HG03378 (cell line): ENCODE results near the gene SLC39A13.
A peak's percentile ranks its signal among the peaks of the same experiment; 100 is the strongest.

ENCODE experiments used
- ATAC-seq: cut with Tn5 transposase; IDR thresholded peaks from one replicate; pipeline ENCODE4 v1.9.1; 2021; ENCODE audit warnings: mild to moderate bottlenecking, moderate library complexity; ENCODE audit not compliant: unreplicated experiment

Gene SLC39A13

GRCh38 chr11:47399860-47400767 is 8.3 kb upstream of the SLC39A13 start:
- peak; percentile 29 for ATAC-seq

GRCh38 chr11:47400768-47401279 is 7.6 kb upstream of the SLC39A13 start:
- peak; percentile 69 for ATAC-seq

GRCh38 chr11:47403135-47403534 is 5.3 kb upstream of the SLC39A13 start:
- no peak for ATAC-seq

- no peak for ATAC-seq
Observed at GRCh38 chr11:47403571-47403970, 4.8 kb upstream of the SLC39A13 start.

- no peak for ATAC-seq
Observed at GRCh38 chr11:47406896-47407745, 1.3 kb upstream of the SLC39A13 start.

GRCh38 chr11:47408598-47409439 is 429 bp downstream of the SLC39A13 start:
- ATAC-seq = no peak

GRCh38 chr11:47409440-47410369 is 1.3 kb downstream of the SLC39A13 start:
- ATAC-seq = no peak

- ATAC-seq = no peak
Observed at GRCh38 chr11:47410370-47411264, 2.2 kb downstream of the SLC39A13 start.

- ATAC-seq = no peak
Observed at GRCh38 chr11:47411884-47412746, 3.7 kb downstream of the SLC39A13 start.

GRCh38 chr11:47413351-47413750 is 5.0 kb downstream of the SLC39A13 start:
- ATAC-seq = no peak

GRCh38 chr11:47413908-47414684 is 5.7 kb downstream of the SLC39A13 start:
- no peak for ATAC-seq

GRCh38 chr11:47414685-47415070 is 6.3 kb downstream of the SLC39A13 start:
- ATAC-seq = no peak

GRCh38 chr11:47415091-47415854 is 6.9 kb downstream of the SLC39A13 start:
- no peak for ATAC-seq

GRCh38 chr11:47415949-47416472 is 7.6 kb downstream of the SLC39A13 start:
- no peak for ATAC-seq

GRCh38 chr11:47417712-47418111 is 9.3 kb downstream of the SLC39A13 start:
- ATAC-seq = no peak
